Stimulated activated CD8-positive, alpha-beta memory T cell treated with anti-CD3 and anti-CD28 coated beads, Interleukin-4, amount 100 ng/mL, for 4 hours (primary cell): ENCODE measurements around the gene MIPOL1.
"Not testable (repeated sequence)": the region's sequence is repeated elsewhere in the genome, so short reads cannot be mapped to it uniquely, and the experiment has no call there.

ENCODE experiments used
- DNase-seq, 2 donors: peaks; one replicate each; pipeline ENCODE4 v3.0.0-alpha.2; 2020; ENCODE audit warnings: low read depth in 2 of 2, low spot score in 1 of 2

MIPOL1 gene

DNA sequence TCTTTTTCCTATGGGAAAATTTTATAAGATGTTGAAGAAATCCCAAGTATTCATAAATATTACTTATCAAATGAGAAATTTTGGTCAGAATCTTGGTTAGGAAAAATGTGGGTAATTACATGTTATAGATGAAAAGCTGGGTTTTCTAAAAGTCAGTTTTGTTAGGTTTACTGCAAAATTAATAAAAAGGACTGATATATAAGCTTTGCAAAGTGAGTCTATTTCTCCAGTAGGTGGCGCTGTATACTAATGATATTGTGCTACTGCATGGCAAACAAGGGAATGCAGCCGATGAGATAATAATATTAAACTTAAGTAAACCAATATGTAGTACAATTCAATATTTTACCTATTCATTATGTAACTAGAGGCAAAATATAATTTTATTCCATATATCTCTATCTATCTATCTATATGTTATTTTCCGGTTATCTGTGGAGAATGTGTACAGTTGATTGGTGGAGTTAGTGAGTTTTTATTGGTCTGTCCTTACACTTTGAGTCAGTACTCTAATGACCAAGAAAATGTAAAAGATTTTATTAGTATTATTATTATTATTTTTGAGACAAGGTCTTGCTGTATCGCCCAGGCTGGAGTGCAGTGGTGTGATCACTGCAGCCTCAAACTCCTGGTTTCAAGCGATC lies 32.9 kb downstream of the MIPOL1 start:
- DNase-seq = no peak

DNA sequence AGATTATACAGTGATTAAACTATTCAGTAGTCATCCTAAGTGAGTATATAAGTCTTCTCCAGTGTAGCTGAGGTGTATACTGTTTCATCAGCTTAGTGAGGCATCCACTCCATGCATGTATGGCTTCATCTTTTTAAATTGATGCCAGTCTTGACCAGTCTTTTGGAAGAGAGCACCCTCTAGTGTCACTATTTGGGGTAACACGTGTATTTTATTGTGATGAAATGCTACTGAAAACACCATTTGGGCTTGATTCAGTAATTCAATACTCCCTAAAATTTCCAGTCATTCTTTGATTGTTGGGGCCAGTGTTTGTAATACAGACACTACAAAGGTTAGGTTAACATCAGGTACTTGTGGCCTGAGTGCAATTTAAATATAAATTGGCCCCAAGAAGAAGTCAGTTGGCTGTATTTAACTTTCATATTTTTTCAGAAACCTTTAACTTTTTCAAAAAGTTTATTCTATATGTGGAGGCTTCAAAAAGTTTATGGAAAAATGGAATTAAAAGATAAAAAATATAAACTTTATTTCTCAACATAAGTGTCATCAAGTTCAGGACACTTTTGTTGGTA lies 35.3 kb downstream of the MIPOL1 start:
- DNase-seq = no peak

DNA sequence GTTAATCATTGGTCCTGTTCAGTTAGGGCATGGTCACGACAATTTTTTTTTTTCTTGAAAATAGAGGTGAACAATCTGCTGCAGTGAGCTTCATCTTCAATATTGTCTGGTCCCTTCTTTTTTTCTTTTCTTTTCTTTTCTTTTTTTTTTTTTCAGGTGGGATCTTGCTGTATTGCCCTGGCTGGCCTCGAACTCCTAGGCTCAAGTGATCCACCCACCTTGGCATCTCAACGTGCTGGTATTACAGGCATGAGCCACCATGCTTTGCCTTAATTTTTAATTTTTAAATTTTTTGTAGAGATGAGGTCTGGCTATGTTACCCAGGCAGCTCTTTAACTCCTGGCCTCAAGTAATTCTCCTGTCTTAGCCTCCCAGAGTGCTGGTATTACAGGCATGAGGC lies 36.5 kb downstream of the MIPOL1 start:
- DNase-seq = no peak

DNA sequence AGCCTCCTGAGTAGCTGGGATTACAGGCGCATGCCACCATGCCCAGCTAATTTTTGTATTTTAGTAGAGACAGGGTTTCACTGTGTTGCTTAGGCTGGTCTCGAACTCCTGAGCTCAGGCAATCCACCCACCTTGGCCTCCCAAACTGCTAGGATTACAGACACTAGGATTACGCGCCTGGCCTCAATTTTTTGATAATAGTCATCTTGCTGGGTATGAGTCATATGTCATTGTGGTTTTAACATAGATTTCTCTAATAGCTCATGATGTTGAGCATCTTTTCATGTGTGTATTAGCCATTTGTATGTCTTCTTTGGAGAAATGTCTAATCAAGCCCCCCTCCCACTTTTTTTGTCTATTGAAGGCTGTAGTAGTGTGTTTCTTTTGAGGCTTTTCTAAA lies 38.3 kb downstream of the MIPOL1 start:
- DNase-seq = not testable (repeated sequence)

DNA sequence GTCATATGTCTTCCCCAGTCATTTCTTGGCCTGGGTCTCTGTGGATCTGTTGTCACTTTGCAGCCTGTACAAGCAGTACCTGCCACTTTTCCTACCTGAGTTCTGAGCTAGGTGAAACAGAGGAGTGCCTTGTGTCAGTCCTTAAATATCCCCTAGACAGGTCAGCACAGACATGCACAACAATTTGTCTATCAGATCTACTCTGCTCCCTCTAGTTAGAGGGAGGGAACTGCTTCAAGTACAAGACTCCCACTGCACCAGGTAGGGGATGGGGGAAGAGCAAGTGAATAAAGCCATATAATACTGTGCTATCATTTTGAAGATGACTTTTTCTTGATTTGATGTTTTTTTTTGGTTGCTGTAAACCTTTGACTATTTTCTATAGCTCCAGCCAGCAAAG lies 39.4 kb downstream of the MIPOL1 start:
- DNase-seq = no peak

DNA sequence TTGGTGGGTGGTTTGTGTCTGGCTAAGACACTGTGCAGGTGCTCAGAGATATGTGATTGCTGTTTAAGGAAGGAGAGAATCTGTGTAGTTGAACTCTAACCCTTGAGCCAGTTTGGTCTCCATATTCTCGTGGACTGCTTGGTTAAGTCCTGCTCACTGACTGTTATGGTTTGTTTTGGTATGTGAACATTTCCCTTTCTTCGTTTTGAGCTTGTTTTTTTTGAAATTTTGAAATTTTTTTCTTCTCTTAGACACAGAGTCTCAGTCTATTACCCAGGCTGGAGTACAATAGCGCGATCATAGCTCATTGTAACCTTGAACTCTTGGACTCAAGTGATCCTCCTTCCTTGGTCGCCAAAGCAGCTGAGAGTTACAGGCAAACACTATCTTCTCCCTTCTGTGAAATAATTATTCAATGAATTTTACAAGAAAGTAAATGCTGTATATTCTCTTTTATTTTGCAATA lies 40.0 kb downstream of the MIPOL1 start:
- no peak for DNase-seq

DNA sequence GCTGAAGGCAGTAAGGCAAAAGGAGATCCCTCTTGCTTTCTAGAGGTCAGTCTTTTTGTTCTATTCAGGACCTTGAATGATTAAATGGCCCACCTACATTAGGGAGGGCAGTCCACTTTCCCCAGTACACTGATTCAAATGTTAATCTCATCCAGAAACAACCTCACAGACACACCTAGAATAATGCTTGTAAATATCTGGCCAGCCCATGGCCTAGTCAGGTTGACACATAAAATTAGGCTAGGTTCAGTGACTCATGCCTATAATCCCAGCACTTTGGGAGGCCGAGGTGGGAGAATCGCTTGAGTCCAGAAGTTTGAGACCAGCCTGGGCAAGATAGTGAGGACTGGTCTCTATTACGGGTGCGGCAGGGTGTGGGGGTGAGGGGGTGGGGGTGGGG lies 43.5 kb downstream of the MIPOL1 start:
- DNase-seq = no peak

DNA sequence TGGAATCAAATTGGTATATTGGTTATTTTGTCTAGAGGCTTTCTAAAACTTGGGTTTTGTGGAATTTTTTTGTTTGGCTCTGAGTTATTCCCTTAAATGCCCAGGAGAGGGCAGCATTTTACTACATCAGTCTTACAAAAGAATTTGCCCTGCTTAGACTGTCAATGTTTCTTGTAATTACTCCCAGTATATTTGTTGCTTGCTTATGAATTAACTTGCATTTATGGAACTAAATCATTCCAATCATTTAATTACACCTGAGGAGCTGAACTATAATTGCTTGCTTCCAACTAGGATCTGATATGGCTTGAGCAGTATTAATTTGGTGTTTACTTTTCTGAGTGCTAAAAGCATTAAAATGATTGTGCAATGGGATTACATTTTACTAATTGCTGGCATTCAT lies 48.7 kb downstream of the MIPOL1 start:
- DNase-seq = no peak

DNA sequence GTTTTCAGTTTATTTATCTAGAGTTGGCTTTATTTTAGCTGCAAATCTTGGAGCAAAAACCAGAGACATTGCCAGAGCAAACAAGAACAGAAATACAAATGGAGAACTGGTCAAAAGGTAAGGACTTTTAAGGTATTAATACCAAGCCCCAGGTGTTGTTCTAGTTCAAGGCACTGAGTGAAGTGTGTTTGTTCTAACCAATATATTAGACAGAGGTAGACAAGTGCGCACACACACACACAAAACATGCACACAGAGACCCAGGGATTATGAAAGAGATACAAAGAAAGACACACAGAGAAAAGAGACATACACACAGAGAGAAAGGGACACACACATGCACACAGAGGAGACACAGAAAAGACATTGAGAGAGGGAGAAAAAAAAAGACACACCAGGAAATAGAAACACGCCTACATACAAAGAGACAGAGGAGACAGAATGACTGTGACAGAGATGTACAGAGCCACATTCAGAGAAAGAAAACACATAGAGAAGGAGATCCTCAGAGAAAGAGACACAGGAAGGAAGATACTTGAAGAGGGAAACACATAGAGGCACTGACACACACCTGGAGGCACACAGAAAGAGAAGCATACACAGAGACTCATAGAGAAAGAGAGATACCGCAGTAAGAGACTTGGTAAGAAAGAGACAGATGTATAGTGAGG lies 50.2 kb downstream of the MIPOL1 start:
- no peak for DNase-seq

DNA sequence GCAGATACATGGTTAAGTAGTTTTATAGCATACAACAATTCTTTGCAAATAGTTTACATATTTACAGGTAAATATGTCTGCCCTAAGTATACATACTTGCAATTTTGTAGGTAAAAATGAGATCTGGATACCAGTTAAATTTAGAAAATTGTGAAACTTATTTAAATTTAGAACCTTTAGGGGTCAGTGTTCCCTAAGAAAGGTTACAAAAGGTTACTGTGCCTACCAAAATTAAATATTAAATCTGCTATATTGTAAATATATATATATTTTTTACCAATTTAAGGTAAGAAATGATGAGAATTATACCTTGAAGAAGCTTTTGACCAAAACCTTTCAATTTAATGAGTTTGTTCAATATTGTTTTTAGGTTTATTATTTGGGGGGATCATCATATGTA lies 54.0 kb downstream of the MIPOL1 start:
- no peak for DNase-seq

DNA sequence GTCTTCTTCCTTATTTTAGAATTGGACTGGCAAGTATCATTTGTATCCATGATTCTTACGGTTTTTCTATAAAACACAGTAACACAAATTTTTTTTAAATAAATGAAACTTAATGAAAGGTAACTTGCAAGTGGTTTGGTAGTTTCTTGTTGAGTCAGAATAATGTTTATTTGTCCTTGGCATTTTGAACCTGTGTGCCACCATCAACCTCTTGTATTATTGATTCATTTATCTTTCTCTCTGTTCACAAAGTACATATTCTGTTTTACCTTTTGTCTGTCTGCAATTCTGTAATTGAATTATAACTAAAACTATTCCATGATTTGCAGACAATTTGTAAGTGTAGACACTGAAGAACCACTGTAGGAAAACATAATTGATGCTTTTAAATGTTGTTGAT lies 54.7 kb downstream of the MIPOL1 start:
- DNase-seq = no peak

DNA sequence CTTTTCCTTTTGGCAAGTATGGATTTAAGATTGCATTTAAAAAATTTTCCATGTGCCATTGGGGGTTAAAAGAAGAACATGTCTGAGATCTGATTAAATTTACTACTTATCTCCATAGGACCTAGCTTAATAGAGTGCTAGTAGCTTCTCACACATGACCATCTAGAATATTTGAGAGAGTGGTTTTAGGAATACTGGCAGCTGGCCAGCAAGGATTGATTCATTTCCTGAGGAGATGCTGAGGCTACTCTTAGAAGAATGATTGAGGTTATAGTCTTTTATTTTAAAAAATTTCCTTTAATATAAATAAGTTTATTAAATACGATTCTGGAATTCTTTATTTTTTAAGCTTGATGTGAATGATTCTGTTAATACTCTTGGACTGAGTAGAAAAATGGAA lies 56.2 kb downstream of the MIPOL1 start:
- no peak for DNase-seq

DNA sequence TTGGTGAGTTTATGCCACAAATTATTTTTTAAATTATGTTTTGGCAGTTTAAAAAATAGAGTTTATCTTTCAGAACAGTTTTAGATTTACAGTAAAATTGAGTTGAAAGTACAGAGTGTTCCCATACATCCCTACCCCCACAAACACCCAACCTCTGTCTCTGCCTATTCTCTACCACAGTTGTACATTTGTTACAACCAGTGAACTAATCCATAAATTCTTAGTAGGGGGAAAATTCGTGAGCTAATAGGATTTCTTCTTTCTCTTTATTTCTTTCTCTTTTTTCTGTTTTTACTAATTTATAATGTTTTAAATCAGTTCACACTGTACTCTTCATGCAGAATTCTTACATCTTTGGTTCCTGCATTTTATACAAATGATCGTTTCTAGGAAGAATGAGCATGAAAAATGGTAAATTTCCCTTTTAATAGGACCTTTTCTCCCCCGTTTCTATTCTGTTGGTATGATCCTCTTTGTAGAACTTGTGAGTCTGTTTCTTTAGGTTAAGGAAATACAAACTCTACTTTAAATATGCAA lies 56.7 kb downstream of the MIPOL1 start:
- no peak for DNase-seq

DNA sequence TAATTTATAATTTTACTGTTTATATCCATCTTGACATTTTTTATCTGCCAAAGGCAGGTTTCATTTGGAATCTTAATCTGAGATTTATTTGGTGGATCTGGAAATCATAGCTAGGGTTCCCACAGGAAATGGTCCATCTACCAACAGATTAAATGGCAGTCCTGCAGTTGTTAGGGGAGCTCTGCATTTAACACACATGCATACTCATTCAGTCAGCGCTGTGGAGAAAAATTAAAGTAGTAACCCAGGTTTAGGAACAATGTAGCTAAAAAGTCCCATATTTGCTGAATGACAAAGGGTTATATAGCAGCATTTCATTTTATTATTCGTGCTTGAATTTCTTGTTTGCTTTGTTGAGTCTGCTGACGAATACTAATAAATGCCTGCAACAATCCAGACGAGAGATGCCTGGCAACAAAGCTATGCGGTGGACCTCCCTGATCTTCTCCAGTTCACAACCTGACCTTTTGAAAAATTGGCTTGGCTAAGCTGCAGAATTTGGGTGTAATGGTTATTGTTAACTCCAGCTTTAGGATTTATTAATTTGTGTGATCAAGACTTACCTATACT lies 59.8 kb downstream of the MIPOL1 start:
- DNase-seq = no peak

DNA sequence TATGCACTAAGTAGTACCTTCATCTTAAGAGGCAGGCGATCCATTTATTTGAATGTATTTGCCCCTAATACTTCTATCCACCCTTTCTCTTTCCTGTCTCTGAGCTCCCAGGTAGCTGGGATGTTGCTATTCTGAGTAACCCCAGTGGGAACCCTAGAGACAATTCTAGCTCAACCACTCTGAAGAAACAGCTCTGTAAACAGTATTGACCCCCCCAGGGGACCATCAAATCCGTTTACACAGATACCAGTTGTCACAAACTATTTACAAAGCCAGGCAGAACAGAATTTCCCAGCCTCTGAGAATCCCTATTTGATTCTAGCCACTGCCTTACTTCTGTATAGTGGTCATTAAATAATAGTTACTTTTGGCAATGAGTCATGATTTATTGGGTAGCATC lies 64.9 kb downstream of the MIPOL1 start:
- no peak for DNase-seq

DNA sequence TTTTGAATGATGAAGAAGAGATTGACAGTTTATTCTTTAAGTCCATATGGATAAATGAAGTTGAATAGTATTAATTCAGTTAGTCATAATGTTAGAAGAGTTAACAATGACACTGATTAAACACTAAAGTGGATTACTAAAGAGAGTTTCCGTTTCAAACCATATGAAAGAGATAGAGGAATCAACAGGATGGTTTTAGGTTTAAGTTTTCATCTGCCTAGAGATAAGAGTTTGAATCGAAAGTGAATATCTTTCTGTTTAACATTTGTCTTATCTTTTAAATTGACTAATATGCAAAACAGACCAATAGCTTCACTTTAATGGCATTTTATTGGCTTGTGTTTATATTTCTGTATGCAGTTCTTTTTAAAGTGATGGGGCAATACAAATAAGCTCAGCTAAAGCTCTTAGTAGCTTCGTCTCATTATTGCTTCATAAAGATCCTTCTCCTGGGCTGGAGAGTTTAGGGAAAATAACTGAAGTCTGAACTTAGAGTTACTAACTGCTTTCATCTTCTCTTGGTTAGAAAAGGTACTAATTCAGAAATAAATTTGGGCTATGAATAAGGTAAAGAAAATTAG lies 66.0 kb downstream of the MIPOL1 start:
- DNase-seq = no peak

DNA sequence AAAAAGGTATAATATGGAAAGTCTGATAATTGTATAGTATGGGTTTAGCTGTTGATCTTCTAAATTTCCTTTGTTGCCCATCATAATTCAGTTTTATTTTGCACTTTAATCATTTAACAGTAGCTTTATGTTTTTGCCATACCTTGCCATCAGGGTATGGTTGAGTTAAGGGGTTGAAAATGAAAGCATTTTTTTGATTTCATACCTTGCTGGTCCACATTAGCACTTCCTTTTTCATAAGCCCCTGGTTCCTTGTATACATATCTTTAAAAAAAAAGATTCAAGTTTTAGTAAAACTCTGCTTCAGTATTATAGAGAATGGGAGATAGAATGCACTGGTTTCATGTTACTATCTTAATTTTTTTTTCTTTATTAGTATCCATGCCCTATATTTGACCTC lies 71.1 kb downstream of the MIPOL1 start:
- DNase-seq = no peak

DNA sequence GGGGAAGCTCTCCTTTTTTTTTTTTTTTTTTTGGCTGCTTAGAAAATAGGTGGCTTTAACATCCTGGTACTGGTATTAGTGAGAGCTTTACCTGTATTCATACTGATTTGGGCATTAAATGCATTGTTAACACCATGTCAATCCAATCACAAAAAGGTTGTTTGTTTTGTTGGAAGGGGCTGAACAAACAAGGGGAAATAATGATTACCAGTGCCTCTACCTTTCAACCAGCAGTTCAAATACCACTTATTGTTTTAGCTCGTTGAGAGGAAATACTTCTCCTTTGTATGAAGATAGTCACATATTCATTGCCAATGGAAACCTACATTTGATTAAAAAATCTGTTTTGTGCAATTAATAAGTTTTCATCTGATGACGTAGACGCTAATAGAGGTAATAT lies 72.9 kb downstream of the MIPOL1 start:
- no peak for DNase-seq

DNA sequence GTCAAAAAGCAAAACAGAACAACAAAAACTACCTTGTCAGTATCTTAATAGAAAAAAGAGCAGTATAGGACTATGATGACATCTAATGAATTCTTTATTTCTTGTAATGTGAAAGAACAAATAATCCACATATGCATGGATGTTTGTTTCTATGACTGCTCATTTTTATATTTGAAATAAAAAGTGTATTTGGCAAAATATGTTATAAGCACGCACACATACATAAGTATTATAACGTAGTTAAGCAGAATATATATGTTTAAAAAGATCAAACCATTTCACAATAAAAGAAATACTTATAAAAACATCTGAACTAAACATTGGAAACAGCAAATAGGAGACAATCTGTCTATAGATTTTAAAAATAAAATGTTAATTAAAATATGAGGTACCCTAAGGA lies 74.8 kb downstream of the MIPOL1 start:
- no peak for DNase-seq

DNA sequence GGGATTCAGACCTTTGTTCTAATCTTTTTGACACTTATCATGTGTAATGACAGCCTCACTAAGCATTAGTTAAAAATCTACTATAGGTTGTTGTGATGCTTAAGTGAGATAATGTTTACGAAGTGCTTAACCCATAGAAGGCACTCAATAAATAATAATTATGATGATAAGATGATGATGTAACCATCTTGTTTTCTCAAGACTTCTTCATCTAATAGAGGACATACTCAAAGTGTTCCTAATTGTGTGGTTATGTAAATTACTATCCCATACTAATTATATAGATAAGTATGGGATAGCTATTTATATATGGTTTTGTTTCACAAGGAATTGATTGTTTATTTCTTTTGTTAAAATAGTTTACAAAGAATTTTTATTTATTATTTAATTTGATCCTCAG lies 76.9 kb downstream of the MIPOL1 start:
- no peak for DNase-seq

DNA sequence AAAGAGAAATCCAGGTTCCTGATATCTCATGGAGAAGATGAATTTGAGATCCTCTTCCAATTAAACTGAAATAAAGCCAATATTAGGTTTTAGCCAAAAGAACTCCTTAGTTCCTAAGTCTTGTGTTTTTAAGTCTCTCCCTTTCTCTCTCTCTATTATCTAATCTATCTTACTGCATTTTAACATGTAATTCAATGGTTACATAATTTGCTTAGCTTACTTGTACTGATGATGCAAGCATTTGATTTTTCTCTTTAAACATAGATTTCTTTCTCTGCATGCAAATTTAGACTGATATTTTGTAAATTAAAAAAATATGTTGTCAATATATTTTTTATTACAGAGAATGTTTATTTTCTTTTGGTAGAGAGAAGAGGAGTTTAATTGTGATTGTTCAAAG lies 78.2 kb downstream of the MIPOL1 start:
- no peak for DNase-seq
